Measurements from ENCODE around the gene APPBP2. TPM values are rescaled to one million over a fixed set of nuclear protein-coding genes. Genes with fewer than 3 reads are reported as not detected.
"Not testable (repeated sequence)": the region's sequence is repeated elsewhere in the genome, so short reads cannot be mapped to it uniquely, and the experiment has no call there.

APPBP2 gene
- total RNA-seq, 1 experiment from 2014 or later = 23.7 TPM

GRCh38 chr17:60523822-60524221 lies 2.2 kb downstream of the APPBP2 start:
- Histone ChIP-seq H3K27ac (no peak overlapping the region), H3K36me3 (peaks cover 10% of the 10 kb centered on the region; the same call in 1 of the 2 replicates), H3K4me3 (peak overlapping the region; percentile 94)

GRCh38 chr17:60522889-60523626 lies 3.0 kb downstream of the APPBP2 start:
- no peaks in the 10 kb centered on the region for H3K9me3 ChIP-seq (replicated peaks)
- H3K36me3 ChIP-seq = peaks cover 11% of the 10 kb centered on the region; the same call in 1 of the 2 replicates
- no peak overlapping the region for H3K4me3 ChIP-seq
- no peaks in the 10 kb centered on the region for H3K4me1 ChIP-seq
- no peak overlapping the region for H3K27ac ChIP-seq
- no peak for DNase-seq
- H3K27me3 ChIP-seq = no peaks in the 10 kb centered on the region

More at GRCh38 chr17:60523822-60524221, 2.2 kb downstream of the APPBP2 start:
- no peak for DNase-seq
- Histone ChIP-seq H3K27me3 (no peaks in the 10 kb centered on the region), H3K9me3 (replicated peaks) (no peaks in the 10 kb centered on the region), H3K4me1 (no peaks in the 10 kb centered on the region)

- H3K27ac ChIP-seq = no peak overlapping the region
- H3K4me3 ChIP-seq = no peak overlapping the region
- H3K27me3 ChIP-seq = no peaks in the 10 kb centered on the region
- H3K4me1 ChIP-seq = no peaks in the 10 kb centered on the region
- H3K9me3 ChIP-seq (replicated peaks) = no peaks in the 10 kb centered on the region
- H3K36me3 ChIP-seq = peaks cover 14% of the 10 kb centered on the region
- no peak for DNase-seq
These were observed 6.2 kb downstream of the APPBP2 start for GRCh38 chr17:60519795-60520194.

- peaks cover 19% of the 10 kb centered on the region for H3K36me3 ChIP-seq
- H3K27ac ChIP-seq; DNase-seq; H3K9me3 ChIP-seq (replicated peaks); H3K4me3 ChIP-seq; H3K4me1 ChIP-seq; H3K27me3 ChIP-seq: not testable (repeated sequence)
These were observed 10.4 kb downstream of the APPBP2 start for GRCh38 chr17:60515683-60516082.

GRCh38 chr17:60515199-60515598 lies 10.8 kb downstream of the APPBP2 start:
- H3K4me1 ChIP-seq; H3K27ac ChIP-seq; DNase-seq; H3K9me3 ChIP-seq (replicated peaks); H3K4me3 ChIP-seq; H3K27me3 ChIP-seq: not testable (repeated sequence)
- H3K36me3 ChIP-seq = peaks cover 19% of the 10 kb centered on the region

GRCh38 chr17:60514500-60514899 lies 11.5 kb downstream of the APPBP2 start:
- Histone ChIP-seq H3K4me1 (no peaks in the 10 kb centered on the region), H3K4me3 (no peak overlapping the region), H3K36me3 (peaks cover 16% of the 10 kb centered on the region), H3K27me3 (no peaks in the 10 kb centered on the region), H3K9me3 (replicated peaks) (no peaks in the 10 kb centered on the region), H3K27ac (no peak overlapping the region)
- no peak for DNase-seq

GRCh38 chr17:60514053-60514452 lies 12.0 kb downstream of the APPBP2 start:
- no peaks in the 10 kb centered on the region for H3K27me3 ChIP-seq
- H3K36me3 ChIP-seq = peaks cover 12% of the 10 kb centered on the region
- no peaks in the 10 kb centered on the region for H3K9me3 ChIP-seq (replicated peaks)
- no peak overlapping the region for H3K27ac ChIP-seq
- no peak for DNase-seq
- no peak overlapping the region for H3K4me3 ChIP-seq
- no peaks in the 10 kb centered on the region for H3K4me1 ChIP-seq

GRCh38 chr17:60513014-60513413 lies 13.0 kb downstream of the APPBP2 start:
- no peaks in the 10 kb centered on the region for H3K27me3 ChIP-seq
- no peaks in the 10 kb centered on the region for H3K4me1 ChIP-seq
- no peak overlapping the region for H3K4me3 ChIP-seq
- peaks cover 9% of the 10 kb centered on the region for H3K36me3 ChIP-seq
- no peak for DNase-seq
- H3K9me3 ChIP-seq (replicated peaks) = no peaks in the 10 kb centered on the region
- H3K27ac ChIP-seq = no peak overlapping the region

- H3K27ac ChIP-seq = no peak overlapping the region
- no peaks in the 10 kb centered on the region for H3K4me1 ChIP-seq
- no peak for DNase-seq
- H3K9me3 ChIP-seq (replicated peaks) = no peaks in the 10 kb centered on the region
- no peak overlapping the region for H3K4me3 ChIP-seq
- no peaks in the 10 kb centered on the region for H3K27me3 ChIP-seq
- H3K36me3 ChIP-seq = peaks cover 5% of the 10 kb centered on the region; the same call in 1 of the 2 replicates
These were observed 15.3 kb downstream of the APPBP2 start for GRCh38 chr17:60510723-60511122.

GRCh38 chr17:60510031-60510430 lies 16.0 kb downstream of the APPBP2 start:
- Histone ChIP-seq H3K27me3 (no peaks in the 10 kb centered on the region), H3K9me3 (replicated peaks) (no peaks in the 10 kb centered on the region), H3K36me3 (peaks cover 5% of the 10 kb centered on the region; the same call in 1 of the 2 replicates), H3K4me1 (no peaks in the 10 kb centered on the region), H3K27ac (no peak overlapping the region), H3K4me3 (no peak overlapping the region)
- DNase-seq = no peak

GRCh38 chr17:60508384-60508980 lies 17.6 kb downstream of the APPBP2 start:
- DNase-seq = no peak
- Histone ChIP-seq H3K27ac (no peak overlapping the region), H3K27me3 (no peaks in the 10 kb centered on the region), H3K4me3 (no peak overlapping the region), H3K9me3 (replicated peaks) (no peaks in the 10 kb centered on the region), H3K36me3 (peaks cover 2% of the 10 kb centered on the region; the same call in 1 of the 2 replicates), H3K4me1 (no peaks in the 10 kb centered on the region)

- no peak overlapping the region for H3K4me3 ChIP-seq
- peaks cover 8% of the 10 kb centered on the region; the same call in 1 of the 2 replicates for H3K36me3 ChIP-seq
- no peaks in the 10 kb centered on the region for H3K4me1 ChIP-seq
- no peaks in the 10 kb centered on the region for H3K9me3 ChIP-seq (replicated peaks)
- DNase-seq = no peak
- H3K27me3 ChIP-seq = no peaks in the 10 kb centered on the region
- no peak overlapping the region for H3K27ac ChIP-seq
These were observed 19.7 kb downstream of the APPBP2 start for GRCh38 chr17:60506312-60506711.

- H3K36me3 ChIP-seq = peaks cover 25% of the 10 kb centered on the region
- no peaks in the 10 kb centered on the region for H3K9me3 ChIP-seq (replicated peaks)
- no peak overlapping the region for H3K4me3 ChIP-seq
- H3K27ac ChIP-seq = no peak overlapping the region
- DNase-seq = no peak
- no peaks in the 10 kb centered on the region for H3K27me3 ChIP-seq
- no peaks in the 10 kb centered on the region for H3K4me1 ChIP-seq
These were observed 23.9 kb downstream of the APPBP2 start for GRCh38 chr17:60502145-60502544.

GRCh38 chr17:60501589-60501988 lies 24.5 kb downstream of the APPBP2 start:
- no peak for DNase-seq
- Histone ChIP-seq H3K4me3 (no peak overlapping the region), H3K27ac (no peak overlapping the region), H3K27me3 (no peaks in the 10 kb centered on the region), H3K9me3 (replicated peaks) (no peaks in the 10 kb centered on the region), H3K36me3 (peaks cover 31% of the 10 kb centered on the region), H3K4me1 (no peaks in the 10 kb centered on the region)

- Histone ChIP-seq H3K4me1 (no peaks in the 10 kb centered on the region), H3K4me3 (no peak overlapping the region), H3K36me3 (peaks cover 70% of the 10 kb centered on the region), H3K27ac (no peak overlapping the region), H3K9me3 (replicated peaks) (peaks cover 6% of the 10 kb centered on the region; the same call in 1 of the 2 replicates), H3K27me3 (no peaks in the 10 kb centered on the region)
- no peak for DNase-seq
These were observed 30.0 kb downstream of the APPBP2 start for GRCh38 chr17:60496041-60496440.
